ENCODE results near the gene CDH24. TPM values are rescaled to one million over a fixed set of nuclear protein-coding genes. Genes with fewer than 3 reads are reported as not detected.
A peak's percentile ranks its signal among the peaks of the same experiment; 100 is the strongest.

The CDH24 gene
- total and polyA plus RNA-seq, 2 of the 4 experiments (the other 2 are of a cell fraction), result 3.9 to 24.4 TPM

DNA sequence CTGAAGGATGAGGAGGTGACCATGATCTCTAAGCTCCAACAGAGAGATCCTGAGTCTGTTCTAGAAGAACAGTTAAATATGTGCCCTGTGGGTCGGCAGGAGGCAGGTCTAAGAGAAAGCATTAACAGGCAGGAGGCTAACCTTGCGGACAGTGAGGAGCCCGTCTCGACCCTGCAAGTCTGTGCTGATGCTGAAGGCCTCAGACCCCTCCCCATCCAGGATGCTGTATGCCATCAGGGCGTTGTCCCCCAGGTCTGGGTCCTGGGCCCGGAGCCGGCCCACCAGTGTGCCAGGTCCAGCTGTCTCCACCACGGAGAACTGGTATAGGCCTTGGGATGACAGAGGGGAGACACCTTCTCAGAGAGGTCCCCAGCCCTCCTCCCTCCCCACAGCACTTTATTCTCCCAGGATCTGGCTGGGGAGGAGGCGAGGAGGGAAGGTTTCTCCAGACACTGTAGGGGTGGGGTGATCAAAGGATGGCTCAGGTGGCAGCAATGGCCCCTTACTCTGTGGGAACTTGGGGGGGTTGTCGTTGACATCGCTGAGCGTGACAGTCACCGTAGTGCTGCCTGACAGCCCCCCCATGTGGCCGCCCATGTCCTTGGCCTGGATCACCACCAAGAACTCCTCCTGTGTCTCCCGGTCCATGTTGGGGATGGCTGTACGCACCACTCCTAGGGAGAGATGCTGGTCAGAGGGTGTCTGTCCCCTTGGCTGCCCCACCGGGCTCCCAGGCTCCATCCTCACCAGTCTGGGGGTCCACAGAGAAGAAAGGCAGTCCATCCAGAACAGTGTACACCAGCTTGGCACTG, 3.1 kb downstream of the CDH24 start:
- Histone ChIP-seq H3K79me1 (ENCODE audit: low read depth in 1 of 2, low read length in 2 of 2) (peaks cover 0 to 21% of the 10 kb centered on the region in 2 experiments; a peak in 2 of 4 replicates), H3K9me1 (ENCODE audit: insufficient read depth, low read length) (no peaks in the 10 kb centered on the region), H3K4ac (ENCODE audit: low read depth, low read length) (no peak overlapping the region), H3K9ac (ENCODE audit: low read depth, low read length) (no peak overlapping the region), H3K4me3 (ENCODE audit: insufficient read depth, low read depth, low read length) (no peak overlapping the region), H3K27ac (ENCODE audit: insufficient read depth, low read length) (no peak overlapping the region), H4K5ac (ENCODE audit: low read depth, low read length) (no peak overlapping the region), H3K14ac (replicated peaks; ENCODE audit: low read depth, low read length) (no peak overlapping the region), H4K8ac (ENCODE audit: low read depth in 2 of 2, low read length in 2 of 2) (no peak overlapping the region), H3K56ac (ENCODE audit: extremely low read depth, insufficient read depth, low read length) (no peak overlapping the region), H2BK20ac (ENCODE audit: low read depth, low read length) (no peak overlapping the region), H3K4me2 (ENCODE audit: low read depth, low read length) (no peak overlapping the region), H3K9me3 (ENCODE audit: control insufficient read depth, insufficient read depth, low read length) (no peaks in the 10 kb centered on the region), H4K91ac (ENCODE audit: insufficient read depth, low read depth, low read length) (no peak overlapping the region), H4K20me1 (ENCODE audit: insufficient read depth, low read length) (peaks cover 13% of the 10 kb centered on the region), H2AK5ac (ENCODE audit: low read depth, low read length) (no peak overlapping the region), H2AK9ac (replicated peaks; ENCODE audit: low read depth, low read length, poor library complexity) (peak overlapping the region; percentile 83), H3K36me3 (ENCODE audit: control insufficient read depth, insufficient read depth, low read length) (peaks cover 11% of the 10 kb centered on the region), H3K27me3 (ENCODE audit: control insufficient read depth, insufficient read depth, low read length) (no peaks in the 10 kb centered on the region), H2AFZ (replicated peaks; ENCODE audit: low read length, poor library complexity) (no peak overlapping the region), H2BK15ac (ENCODE audit: low read depth, low read length) (no peak overlapping the region), H2BK120ac (ENCODE audit: low read depth, low read length) (no peak overlapping the region), H3K18ac (ENCODE audit: low read depth, low read length) (no peak overlapping the region), H3K4me1 (ENCODE audit: control insufficient read depth, insufficient read depth, low read length) (peaks cover 11% of the 10 kb centered on the region; the same call in 1 of the 2 replicates), H3K23ac (ENCODE audit: low read depth, low read length) (no peak overlapping the region), H2BK5ac (ENCODE audit: low read depth, low read length, poor library complexity, severe bottlenecking) (no peak overlapping the region)
- intact Hi-C loops (cut with micrococcal nuclease) (no loop called here), in situ Hi-C loops (cut with MboI; ENCODE audit: low sequenced_read_pairs) (loop anchor here (5.0 kb wide), 1 partner anchor 62 kb away; no protein-coding TSS in a partner anchor), dilution Hi-C loops (cut with HindIII; ENCODE audit: low sequenced_read_pairs, unreplicated experiment) (no loop called here)
- TF ChIP-seq, protein P1, sequence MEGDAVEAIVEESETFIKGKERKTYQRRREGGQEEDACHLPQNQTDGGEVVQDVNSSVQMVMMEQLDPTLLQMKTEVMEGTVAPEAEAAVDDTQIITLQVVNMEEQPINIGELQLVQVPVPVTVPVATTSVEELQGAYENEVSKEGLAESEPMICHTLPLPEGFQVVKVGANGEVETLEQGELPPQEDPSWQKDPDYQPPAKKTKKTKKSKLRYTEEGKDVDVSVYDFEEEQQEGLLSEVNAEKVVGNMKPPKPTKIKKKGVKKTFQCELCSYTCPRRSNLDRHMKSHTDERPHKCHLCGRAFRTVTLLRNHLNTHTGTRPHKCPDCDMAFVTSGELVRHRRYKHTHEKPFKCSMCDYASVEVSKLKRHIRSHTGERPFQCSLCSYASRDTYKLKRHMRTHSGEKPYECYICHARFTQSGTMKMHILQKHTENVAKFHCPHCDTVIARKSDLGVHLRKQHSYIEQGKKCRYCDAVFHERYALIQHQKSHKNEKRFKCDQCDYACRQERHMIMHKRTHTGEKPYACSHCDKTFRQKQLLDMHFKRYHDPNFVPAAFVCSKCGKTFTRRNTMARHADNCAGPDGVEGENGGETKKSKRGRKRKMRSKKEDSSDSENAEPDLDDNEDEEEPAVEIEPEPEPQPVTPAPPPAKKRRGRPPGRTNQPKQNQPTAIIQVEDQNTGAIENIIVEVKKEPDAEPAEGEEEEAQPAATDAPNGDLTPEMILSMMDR (conservative IDR thresholded peaks at IDR 0.05; ENCODE audit: low read depth, low read length), result peak; percentile 24; the same call in 1 of the 2 replicates
- peak; percentile 45 for TF ChIP-seq RAD21 (IDR thresholded peaks at IDR 0.05; ENCODE audit: low read length)
- TF ChIP-seq BHLHE40 (IDR thresholded peaks at IDR 0.05; ENCODE audit: low read depth, low read length), result no peak
- TF ChIP-seq SMC3 (IDR thresholded peaks at IDR 0.05; ENCODE audit: low read depth, low read length), result peak; percentile 39
- ChIA-PET CTCF (interaction anchor here (1.6 kb wide), 1 partner anchor 68 kb away, joined by 3 read pairs; no protein-coding TSS in a partner anchor), POLR2A (ENCODE audit: unreplicated experiment) (no interaction called here)
- BruUV-seq (replicated peaks), result no TSS peak
- 83% methylated on average over 2 of the region's 17 CpGs; no CpG with 5 or more reads in 1 of the 2 experiments for WGBS, 2 experiments (ENCODE audit: extremely low coverage in 2 of 2, insufficient read length in 1 of 2)
- ATAC-seq (ENCODE audit: low read depth) (no peak), DNase-seq (no peak)

Data from IMR-90 (cell line).